Esophagus squamous epithelium (tissue), 4 donors: ENCODE data around the gene OSBPL5.

Source experiments
- CTCF ChIP-seq, 6 experiments: fragments of 450-650 bp in 4 of 6; fragments of 200-600 bp in 2 of 6; sonication (generic) in 2 of 6; IDR thresholded peaks; one replicate each; pipeline ENCODE4 v1.5.1; 2016 to 2019; ENCODE audit warnings: antibody characterized with exemption in 6 of 6, mild to moderate bottlenecking in 4 of 6, moderate library complexity in 4 of 6
- POLR2A ChIP-seq, 4 donors: fragments of 450-650 bp; IDR thresholded peaks; one replicate each; pipeline ENCODE4 v1.6.1; 2017; ENCODE audit warnings: antibody characterized with exemption in 4 of 4, mild to moderate bottlenecking in 4 of 4, moderate library complexity in 3 of 4

GRCh38 chr11:3199537-3200295 is 34.6 kb upstream of the OSBPL5 start:
- TF ChIP-seq CTCF (IDR thresholded peaks at IDR 0.05) (no peak), POLR2A (IDR thresholded peaks at IDR 0.05) (no peak)
